HepG2 (cell line): ENCODE results near the gene POU2F2. TPM values are rescaled to one million over a fixed set of nuclear protein-coding genes. Genes with fewer than 3 reads are reported as not detected.

ENCODE experiments used
- ATAC-seq: fragments of 200-7000 bp; cut with Tn5 transposase; 3 replicates; pipeline ENCODE4 v1.9.1; 2020; ENCODE audit warnings: mild to moderate bottlenecking, moderate library complexity
- BruUV-seq: library from RNA; stranded (reverse); fragments of 400-500 nt; replicated peaks from 2 replicates; lab custom pipeline; 2021; lab: Mats Ljungman, UMichigan
- CTCF ChIA-PET: fragments of 300-600 bp; formaldehyde crosslinking; extraction: SDS; loops from one replicate; lab custom pipeline; 2021; ENCODE audit warnings: low total read pairs, inconsistent platforms, low intra/inter-chr PET ratio; lab: Yijun Ruan, JAX
- POLR2A ChIA-PET: fragments of 350-600 bp; sonication (Branson Sonifier 250); formaldehyde crosslinking; loops from one replicate; lab custom pipeline; 2020; ENCODE audit warnings: antibody characterized with exemption, inconsistent platforms; lab: Yijun Ruan, JAX
- DNase-seq: peaks from one replicate; pipeline ENCODE4 v3.0.0-alpha.2; 2015; ENCODE audit warnings: low spot score
- FAIRE-seq: peaks from 3 replicates; lab custom pipeline; 2011; peaks lifted over from hg19 to GRCh38; lab: Jason Lieb, UNC
- H2AFZ ChIP-seq: one replicate; pipeline ENCODE4 v1.6.1; 2011; ENCODE audit warnings: low read length, inconsistent platforms
- H3K27ac ChIP-seq: fragments of 300-600 bp; 3 replicates; pipeline ENCODE4 v1.8.0; 2011; ENCODE audit warnings: mixed run types, mild to moderate bottlenecking, mixed read lengths, low read length, inconsistent platforms; ENCODE audit not compliant: insufficient read depth; ENCODE audit errors: extremely low read length
- H3K27me3 ChIP-seq, 2 experiments: fragments of 200-600 bp in 1 of 2; 2 replicates in 1 of 2; 3 replicates in 1 of 2; pipeline versions ENCODE4 v1.6.0 to v1.8.0; 2011; ENCODE audit warnings: low read length in 2 of 2, mild to moderate bottlenecking in 2 of 2, moderate library complexity in 2 of 2, inconsistent platforms in 1 of 2; ENCODE audit not compliant: insufficient read depth in 2 of 2, control insufficient read depth in 1 of 2
- H3K36me3 ChIP-seq, 2 experiments: fragments of 200-600 bp in 1 of 2; replicated peaks in 1 of 2; 2 replicates in 1 of 2; 3 replicates in 1 of 2; pipeline versions ENCODE4 v1.5.1 to v1.8.0; 2011; ENCODE audit warnings: low read length in 2 of 2, inconsistent platforms in 1 of 2; ENCODE audit not compliant: insufficient read depth in 2 of 2, control insufficient read depth in 1 of 2
- H3K4me1 ChIP-seq: 2 replicates; pipeline ENCODE4 v1.5.1; 2012; ENCODE audit warnings: low read length, inconsistent platforms; ENCODE audit not compliant: insufficient read depth
- H3K4me2 ChIP-seq: 2 replicates; pipeline ENCODE4 v1.6.0; 2011; ENCODE audit warnings: low read depth, low read length, inconsistent platforms
- H3K4me3 ChIP-seq, 3 experiments: fragments of 200-600 bp in 1 of 3; sonication (generic), shearing (Covaris generic) in 1 of 3; replicated peaks in 1 of 3; 2 replicates each; pipeline ENCODE4 v1.5.1; 2011 to 2016; ENCODE audit warnings: low read length in 3 of 3, inconsistent platforms in 2 of 3, low read depth in 2 of 3, mild to moderate bottlenecking in 2 of 3, control low read depth in 1 of 3, mixed read lengths in 1 of 3; ENCODE audit not compliant: insufficient read depth in 1 of 3
- H3K79me2 ChIP-seq: one replicate; pipeline ENCODE4 v1.6.1; 2011; ENCODE audit warnings: low read length, inconsistent platforms; ENCODE audit not compliant: insufficient read depth
- H3K9ac ChIP-seq: 2 replicates; pipeline ENCODE4 v1.6.0; 2011; ENCODE audit warnings: mild to moderate bottlenecking, low read depth, low read length, inconsistent platforms; ENCODE audit not compliant: insufficient read depth
- H3K9me3 ChIP-seq: 2 replicates; pipeline ENCODE4 v1.5.1; 2012; ENCODE audit warnings: mild to moderate bottlenecking, low read length
- H4K20me1 ChIP-seq: 2 replicates; pipeline ENCODE4 v1.6.0; 2011; ENCODE audit warnings: inconsistent platforms, mild to moderate bottlenecking, low read length, moderate library complexity; ENCODE audit not compliant: insufficient read depth
- HES4 ChIP-seq: sonication (generic); formaldehyde crosslinking; IDR thresholded peaks from 2 replicates; pipeline ENCODE4 v1.9.0; 2021; ENCODE audit warnings: mild to moderate bottlenecking, missing genetic modification reagents, borderline replicate concordance
- MIXL1 ChIP-seq: IDR thresholded peaks from 2 replicates; pipeline ENCODE4 v1.6.1; 2016
- MXD4 ChIP-seq: IDR thresholded peaks from 2 replicates; pipeline ENCODE4 v1.6.1; 2016; ENCODE audit warnings: mild to moderate bottlenecking, missing biosample characterization, missing genetic modification reagents
- PHF8 ChIP-seq: sonication (generic); formaldehyde crosslinking; IDR thresholded peaks from 2 replicates; pipeline ENCODE4 v1.5.0; 2020; ENCODE audit warnings: missing genetic modification reagents
- PPARG ChIP-seq: conservative IDR thresholded peaks from 2 replicates; pipeline ENCODE4 v1.6.1; 2016; ENCODE audit warnings: missing biosample characterization, missing genetic modification reagents
- SP1 ChIP-seq, 2 experiments: fragments of 450-650 bp in 1 of 2; sonication (generic) in 1 of 2; formaldehyde crosslinking in 1 of 2; IDR thresholded peaks; 2 replicates each; pipeline versions ENCODE4 v1.4.0 to v1.6.1; 2016 to 2020; ENCODE audit warnings: missing genetic modification reagents in 1 of 2
- YY1 ChIP-seq: IDR thresholded peaks from 2 replicates; pipeline ENCODE4 v1.6.1; 2011; ENCODE audit warnings: low read length, low read depth, moderate library complexity, mild to moderate bottlenecking; ENCODE audit not compliant: insufficient read depth, insufficient replicate concordance
- ZNF274 ChIP-seq: sonication (generic); formaldehyde crosslinking; IDR thresholded peaks from 2 replicates; pipeline ENCODE4 v1.5.1; 2020; ENCODE audit warnings: mild to moderate bottlenecking, missing genetic modification reagents
- ZNF335 ChIP-seq: sonication (generic); formaldehyde crosslinking; IDR thresholded peaks from 2 replicates; pipeline ENCODE4 v1.4.0; 2020; ENCODE audit warnings: missing genetic modification reagents
- WGBS: methylation state at CpG from one replicate; pipeline ENCODE4 v1.1.6; 2017; ENCODE audit warnings: low lambda C conversion rate; 5-methylcytosine and 5-hydroxymethylcytosine counted together
- in situ Hi-C: cut with HindIII; loops from 2 replicates; pipeline ENCODE4 v1.10.0; 2017; ENCODE audit warnings: low pct_unique_long_range_greater_than_20kb; ENCODE audit not compliant: extremely low pct_ligation_motif_present
- intact Hi-C: fragments of 100-400 bp; cut with micrococcal nuclease; formaldehyde crosslinking; loops from one replicate; pipeline ENCODE4 v1.10.0; 2022; ENCODE audit not compliant: unreplicated experiment
- polyA plus RNA-seq, 8 experiments: library from polyadenylated mRNA; depleted of rRNA in 3 of 8; stranded (reverse) in 7 of 8; unstranded in 1 of 8; fragments of >200 nt; fragmentation: Illumina TruSeq in 4 of 8; extraction: Trizol in 4 of 8; gene quantifications; 2 replicates each; pipeline versions ENCODE4 v1.2.1 to v1.2.3, GENCODE V29; 2011 to 2016; ENCODE audit warnings: low read depth in 4 of 8, missing spikeins in 1 of 8, mixed read lengths in 1 of 8; ENCODE audit not compliant: insufficient read depth in 1 of 8
- total RNA-seq, 5 experiments: library from RNA; depleted of rRNA; stranded (reverse); fragments of >200 nt; fragmentation: Illumina TruSeq; extraction: Trizol; gene quantifications; 2 replicates each; pipeline ENCODE4 v1.2.3, GENCODE V29; 2016; ENCODE audit warnings: low read depth in 1 of 5
- TF ChIP-seq, protein P1 (sequence below): fragments of 450-650 bp; IDR thresholded peaks from 2 replicates; pipeline ENCODE4 v1.6.1; 2016

Gene POU2F2
- total and polyA plus RNA-seq, 2 of the 13 experiments (the other 11 are each of a cell fraction or from before 2014, with no cell fraction given): 0.09 to 0.17 TPM

GRCh38 chr19:42111811-42112210 is 20.4 kb downstream of the POU2F2 start:
- no peaks in the 10 kb centered on the region for H4K20me1 ChIP-seq
- H2AFZ ChIP-seq: no peak overlapping the region
- ChIA-PET CTCF (no interaction called here), POLR2A (no interaction called here)
- H3K4me1 ChIP-seq: no peaks in the 10 kb centered on the region
- intact Hi-C loops (no loop called here), in situ Hi-C loops (no loop called here)
- no peaks in the 10 kb centered on the region for H3K79me2 ChIP-seq
- no peak overlapping the region for H3K4me3 ChIP-seq
- H3K27ac ChIP-seq: no peak overlapping the region
- ATAC-seq (no peak), FAIRE-seq (no peak), DNase-seq (no peak)
- no peak overlapping the region for H3K9ac ChIP-seq
- no peak overlapping the region for H3K4me2 ChIP-seq
- TF ChIP-seq ZNF274 (CRISPR knock-in tag) (no peak), PHF8 (no peak), MXD4 (CRISPR knock-in tag) (no peak), MIXL1 (CRISPR knock-in tag) (no peak), PPARG (CRISPR knock-in tag) (no peak), HES4 (CRISPR knock-in tag) (no peak)
- H3K9me3 ChIP-seq: no peaks in the 10 kb centered on the region
- WGBS: 21% methylated on average over 3 of the region's 3 CpGs
- no TSS peak for BruUV-seq
- H3K27me3 ChIP-seq: peaks cover 2 to 3% of the 10 kb centered on the region in 2 experiments; a peak in 4 of 5 replicates
- no peaks in the 10 kb centered on the region for H3K36me3 ChIP-seq

DNA sequence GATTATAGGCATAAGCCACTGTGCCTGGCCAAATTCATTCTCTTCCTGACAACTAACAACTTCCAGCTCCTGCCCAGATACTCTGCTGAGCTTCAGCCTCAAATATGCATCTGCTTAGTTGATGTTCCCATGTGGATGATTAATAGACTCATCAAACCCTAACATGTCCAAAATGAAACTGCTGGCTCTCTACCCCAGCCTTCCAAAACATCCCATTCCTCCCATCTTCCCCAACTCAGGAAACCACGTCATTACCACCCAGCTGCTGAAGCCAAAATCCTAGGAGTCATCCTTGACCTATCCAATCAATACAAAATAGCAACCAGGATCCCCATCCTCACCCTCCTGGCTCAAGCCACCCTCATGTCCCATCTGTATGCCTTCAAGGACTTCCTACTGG is 20.9 kb downstream of the POU2F2 start:
- intact Hi-C loops: no loop called here
- Histone ChIP-seq H3K36me3 (no peaks in the 10 kb centered on the region), H3K4me3 (no peak overlapping the region), H3K4me2 (no peak overlapping the region), H3K9ac (no peak overlapping the region), H3K27me3 (peaks cover 2 to 3% of the 10 kb centered on the region in 2 experiments; a peak in 4 of 5 replicates), H3K27ac (no peak overlapping the region), H2AFZ (no peak overlapping the region), H3K4me1 (no peaks in the 10 kb centered on the region), H3K9me3 (no peaks in the 10 kb centered on the region), H4K20me1 (no peaks in the 10 kb centered on the region), H3K79me2 (no peaks in the 10 kb centered on the region)
- ChIA-PET POLR2A (no interaction called here), CTCF (no interaction called here)
- WGBS: 0% methylated on average over 1 of the region's 1 CpG
- FAIRE-seq (no peak), DNase-seq (no peak), ATAC-seq (no peak)
- in situ Hi-C loops: no loop called here
- no TSS peak for BruUV-seq
- TF ChIP-seq SP1 (IDR thresholded peaks at IDR 0.05) (no peak), SP1 (CRISPR knock-in tag; IDR thresholded peaks at IDR 0.05) (no peak), ZNF335 (no peak), YY1 (no peak)
- TF ChIP-seq, protein P1, sequence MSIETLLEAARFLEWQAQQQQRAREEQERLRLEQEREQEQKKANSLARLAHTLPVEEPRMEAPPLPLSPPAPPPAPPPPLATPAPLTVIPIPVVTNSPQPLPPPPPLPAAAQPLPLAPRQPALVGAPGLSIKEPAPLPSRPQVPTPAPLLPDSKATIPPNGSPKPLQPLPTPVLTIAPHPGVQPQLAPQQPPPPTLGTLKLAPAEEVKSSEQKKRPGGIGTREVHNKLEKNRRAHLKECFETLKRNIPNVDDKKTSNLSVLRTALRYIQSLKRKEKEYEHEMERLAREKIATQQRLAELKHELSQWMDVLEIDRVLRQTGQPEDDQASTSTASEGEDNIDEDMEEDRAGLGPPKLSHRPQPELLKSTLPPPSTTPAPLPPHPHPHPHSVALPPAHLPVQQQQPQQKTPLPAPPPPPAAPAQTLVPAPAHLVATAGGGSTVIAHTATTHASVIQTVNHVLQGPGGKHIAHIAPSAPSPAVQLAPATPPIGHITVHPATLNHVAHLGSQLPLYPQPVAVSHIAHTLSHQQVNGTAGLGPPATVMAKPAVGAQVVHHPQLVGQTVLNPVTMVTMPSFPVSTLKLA: 0 out of 2 replicates have a peak, but pooled peaks have one; percentile 8
